Glutamatergic neuron (in vitro differentiated cells): ENCODE results near the gene TCF12. TPM values are rescaled to one million over a fixed set of nuclear protein-coding genes. Genes with fewer than 3 reads are reported as not detected.

Experiments used
- DNase-seq: peaks from one replicate; pipeline ENCODE4 v3.0.0; 2022
- H3K27ac Mint-ChIP-seq: one replicate; pipeline ENCODE4 v1.8.0; 2020; ENCODE audit warnings: mild to moderate bottlenecking, mixed read lengths, inconsistent platforms; ENCODE audit not compliant: unreplicated experiment
- H3K27me3 Mint-ChIP-seq: one replicate; pipeline ENCODE4 v1.8.0; 2020; ENCODE audit warnings: mild to moderate bottlenecking, moderate library complexity, mixed read lengths, inconsistent platforms; ENCODE audit not compliant: unreplicated experiment
- H3K36me3 Mint-ChIP-seq: one replicate; pipeline ENCODE4 v1.8.0; 2020; ENCODE audit warnings: mild to moderate bottlenecking, mixed read lengths, inconsistent platforms; ENCODE audit not compliant: unreplicated experiment
- H3K4me1 Mint-ChIP-seq: one replicate; pipeline ENCODE4 v1.8.0; 2020; ENCODE audit warnings: mild to moderate bottlenecking, low read depth, mixed read lengths, inconsistent platforms; ENCODE audit not compliant: unreplicated experiment
- H3K4me3 Mint-ChIP-seq: one replicate; pipeline ENCODE4 v1.8.0; 2020; ENCODE audit warnings: mild to moderate bottlenecking, mixed read lengths, inconsistent platforms; ENCODE audit not compliant: unreplicated experiment
- H3K9me3 Mint-ChIP-seq: one replicate; pipeline ENCODE4 v1.8.0; 2020; ENCODE audit warnings: mild to moderate bottlenecking, moderate library complexity, mixed read lengths, inconsistent platforms; ENCODE audit not compliant: unreplicated experiment
- CTCF ChIP-seq: fragments of 200-600 bp; sonication (generic); IDR thresholded peaks from one replicate; pipeline ENCODE4 v1.5.0; 2021; ENCODE audit not compliant: partially characterized antibody, unreplicated experiment
- total RNA-seq: library from RNA; stranded (reverse); fragmentation: NEBNext Ultra II Directional; extraction: Animal tissue kit (Norgen Biotek cat#: 25700); gene quantifications from one replicate; pipeline ENCODE4 v1.2.1, GENCODE V29; 2021; ENCODE audit not compliant: unreplicated experiment

TCF12 gene
- total RNA-seq, 1 donor from 2014 or later, result 140 TPM

- no peaks in the 10 kb centered on the region for H3K36me3 Mint-ChIP-seq
- no peak for DNase-seq
- H3K4me1 Mint-ChIP-seq, result peaks cover 5% of the 10 kb centered on the region
- H3K27ac Mint-ChIP-seq, result no peak overlapping the region
- no peaks in the 10 kb centered on the region for H3K27me3 Mint-ChIP-seq
- H3K9me3 Mint-ChIP-seq, result no peaks in the 10 kb centered on the region
- H3K4me3 Mint-ChIP-seq, result no peak overlapping the region
- TF ChIP-seq CTCF, result no peak
These were observed 286.8 kb downstream of the TCF12 start for GRCh38 chr15:57205027-57205855.

DNA sequence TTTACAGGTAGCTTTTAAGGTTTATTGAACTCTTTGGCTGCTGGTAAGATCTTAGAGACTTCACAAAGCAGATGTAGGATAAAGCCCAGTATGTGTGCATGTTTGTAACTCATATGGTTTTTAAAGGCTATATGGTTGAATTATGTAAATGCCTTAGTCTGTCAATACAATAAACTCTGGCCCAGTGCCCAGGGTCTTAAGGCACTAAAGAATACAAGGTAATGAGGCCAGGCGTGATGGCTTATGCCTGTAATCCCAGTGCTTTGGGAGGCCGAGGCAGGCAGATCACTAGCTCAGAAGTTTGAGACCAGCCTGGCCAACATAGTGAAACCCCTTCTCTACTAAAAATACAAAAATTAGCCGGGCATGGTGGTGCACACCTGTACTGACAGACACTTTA lies 287.6 kb downstream of the TCF12 start:
- no peaks in the 10 kb centered on the region for H3K36me3 Mint-ChIP-seq
- no peaks in the 10 kb centered on the region for H3K9me3 Mint-ChIP-seq
- no peak for DNase-seq
- no peak overlapping the region for H3K27ac Mint-ChIP-seq
- no peak overlapping the region for H3K4me3 Mint-ChIP-seq
- H3K27me3 Mint-ChIP-seq, result no peaks in the 10 kb centered on the region
- no peak for TF ChIP-seq CTCF
- peaks cover 5% of the 10 kb centered on the region for H3K4me1 Mint-ChIP-seq

DNA sequence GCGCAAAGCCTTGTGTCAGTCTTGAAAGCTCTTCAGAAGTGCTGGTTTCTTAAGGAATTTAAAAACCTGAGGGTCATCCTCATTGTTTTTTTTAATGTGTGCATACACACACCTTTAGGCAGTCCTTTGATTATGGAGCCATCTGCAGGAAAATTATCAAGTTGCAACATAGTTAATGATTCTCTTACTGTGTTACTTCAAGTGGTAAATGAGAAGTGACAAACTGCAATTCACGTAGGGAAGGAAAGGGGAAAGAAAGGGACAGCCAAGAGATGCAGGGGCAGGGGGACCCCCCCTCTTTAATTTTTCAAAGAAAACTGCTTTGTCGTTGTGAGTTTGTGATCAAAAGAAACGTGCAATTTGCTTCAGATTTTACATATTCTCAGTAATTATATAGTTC lies 295.4 kb downstream of the TCF12 start:
- Mint-ChIP-seq H3K4me1 (peaks cover 42% of the 10 kb centered on the region), H3K36me3 (no peaks in the 10 kb centered on the region), H3K4me3 (peak overlapping the region; percentile 20), H3K9me3 (peaks cover 1% of the 10 kb centered on the region), H3K27me3 (no peaks in the 10 kb centered on the region), H3K27ac (peak overlapping the region; percentile 25)
- no peak for TF ChIP-seq CTCF
- no peak for DNase-seq

GRCh38 chr15:57215326-57215725 lies 296.9 kb downstream of the TCF12 start:
- no peak overlapping the region for H3K27ac Mint-ChIP-seq
- no peaks in the 10 kb centered on the region for H3K27me3 Mint-ChIP-seq
- H3K4me3 Mint-ChIP-seq, result no peak overlapping the region
- H3K4me1 Mint-ChIP-seq, result peaks cover 42% of the 10 kb centered on the region
- DNase-seq, result no peak
- TF ChIP-seq CTCF, result no peak
- peaks cover 1% of the 10 kb centered on the region for H3K9me3 Mint-ChIP-seq
- no peaks in the 10 kb centered on the region for H3K36me3 Mint-ChIP-seq

DNA sequence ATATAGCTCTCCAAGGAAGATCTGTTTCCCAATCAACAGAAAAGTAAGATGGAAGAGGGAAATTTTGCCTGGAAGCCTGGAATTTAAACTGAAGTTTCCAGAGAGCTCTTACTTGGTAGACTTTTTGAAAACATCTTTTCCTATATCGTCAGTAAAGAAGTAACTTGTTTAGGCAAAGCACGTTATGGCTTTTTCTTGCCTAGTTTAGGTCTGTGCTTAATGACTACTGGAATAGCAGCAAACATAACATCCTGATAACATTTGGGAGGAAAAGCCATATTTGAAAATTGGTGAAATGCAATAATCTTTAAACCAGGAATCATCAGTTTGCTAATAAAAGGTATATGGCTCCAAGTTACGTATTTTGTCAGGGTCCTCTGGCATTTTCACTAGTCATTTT lies 297.4 kb downstream of the TCF12 start:
- H3K27ac Mint-ChIP-seq, result no peak overlapping the region
- no peak overlapping the region for H3K4me3 Mint-ChIP-seq
- H3K27me3 Mint-ChIP-seq, result no peaks in the 10 kb centered on the region
- peaks cover 44% of the 10 kb centered on the region for H3K4me1 Mint-ChIP-seq
- TF ChIP-seq CTCF, result no peak
- peaks cover 1% of the 10 kb centered on the region for H3K9me3 Mint-ChIP-seq
- no peaks in the 10 kb centered on the region for H3K36me3 Mint-ChIP-seq
- DNase-seq, result no peak
